ENCODE data around the gene ADIPOR2. TPM values are rescaled to one million over a fixed set of nuclear protein-coding genes. Genes with fewer than 3 reads are reported as not detected.

ADIPOR2 gene
- total and polyA plus RNA-seq, 4 donors, result 26.6 to 68.3 (median 41.7) TPM

DNA sequence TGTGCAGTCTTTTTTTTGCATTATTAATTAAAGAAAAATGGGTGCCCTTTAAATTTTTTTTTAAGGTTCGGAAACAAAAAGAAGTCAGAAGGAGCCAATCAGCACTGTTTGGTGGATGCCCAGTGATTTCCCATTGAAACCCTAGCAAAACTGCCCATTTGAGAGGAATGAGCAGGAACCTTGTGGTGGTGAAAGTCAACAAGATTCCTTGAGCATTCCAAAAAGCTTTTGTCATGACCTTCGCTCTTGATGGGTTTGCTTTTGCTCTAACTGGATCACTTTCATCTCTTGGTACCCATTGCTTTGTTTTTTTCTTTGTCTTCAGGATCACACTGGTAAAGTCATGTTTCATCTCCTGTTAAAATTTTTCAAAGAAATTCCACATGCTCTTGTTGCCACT, 54.1 kb downstream of the ADIPOR2 start:
- no peaks in the 10 kb centered on the region for H3K9me3 ChIP-seq (ENCODE audit: control insufficient read depth in 4 of 4, low read length in 3 of 4)
- 97% methylated on average over 2 of the region's 2 CpGs for WGBS
- H3K4me1 ChIP-seq (ENCODE audit: control insufficient read depth in 4 of 4, insufficient read depth in 4 of 4, low read length in 3 of 4), result peaks cover 7 to 26% (median 13%) of the 10 kb centered on the region in 4 donors
- no peak overlapping the region for H3K27ac ChIP-seq (ENCODE audit: low read depth in 1 of 2, low read length in 2 of 2)
- H3K27me3 ChIP-seq (ENCODE audit: control insufficient read depth in 4 of 4, insufficient read depth in 4 of 4, low read length in 3 of 4), result no peaks in the 10 kb centered on the region
- no peak overlapping the region for H3K4me3 ChIP-seq (ENCODE audit: low read depth in 1 of 3, low read length in 3 of 3)
- TF ChIP-seq, protein P1, sequence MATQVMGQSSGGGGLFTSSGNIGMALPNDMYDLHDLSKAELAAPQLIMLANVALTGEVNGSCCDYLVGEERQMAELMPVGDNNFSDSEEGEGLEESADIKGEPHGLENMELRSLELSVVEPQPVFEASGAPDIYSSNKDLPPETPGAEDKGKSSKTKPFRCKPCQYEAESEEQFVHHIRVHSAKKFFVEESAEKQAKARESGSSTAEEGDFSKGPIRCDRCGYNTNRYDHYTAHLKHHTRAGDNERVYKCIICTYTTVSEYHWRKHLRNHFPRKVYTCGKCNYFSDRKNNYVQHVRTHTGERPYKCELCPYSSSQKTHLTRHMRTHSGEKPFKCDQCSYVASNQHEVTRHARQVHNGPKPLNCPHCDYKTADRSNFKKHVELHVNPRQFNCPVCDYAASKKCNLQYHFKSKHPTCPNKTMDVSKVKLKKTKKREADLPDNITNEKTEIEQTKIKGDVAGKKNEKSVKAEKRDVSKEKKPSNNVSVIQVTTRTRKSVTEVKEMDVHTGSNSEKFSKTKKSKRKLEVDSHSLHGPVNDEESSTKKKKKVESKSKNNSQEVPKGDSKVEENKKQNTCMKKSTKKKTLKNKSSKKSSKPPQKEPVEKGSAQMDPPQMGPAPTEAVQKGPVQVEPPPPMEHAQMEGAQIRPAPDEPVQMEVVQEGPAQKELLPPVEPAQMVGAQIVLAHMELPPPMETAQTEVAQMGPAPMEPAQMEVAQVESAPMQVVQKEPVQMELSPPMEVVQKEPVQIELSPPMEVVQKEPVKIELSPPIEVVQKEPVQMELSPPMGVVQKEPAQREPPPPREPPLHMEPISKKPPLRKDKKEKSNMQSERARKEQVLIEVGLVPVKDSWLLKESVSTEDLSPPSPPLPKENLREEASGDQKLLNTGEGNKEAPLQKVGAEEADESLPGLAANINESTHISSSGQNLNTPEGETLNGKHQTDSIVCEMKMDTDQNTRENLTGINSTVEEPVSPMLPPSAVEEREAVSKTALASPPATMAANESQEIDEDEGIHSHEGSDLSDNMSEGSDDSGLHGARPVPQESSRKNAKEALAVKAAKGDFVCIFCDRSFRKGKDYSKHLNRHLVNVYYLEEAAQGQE (IDR thresholded peaks at IDR 0.05), result no peak
- no peak for TF ChIP-seq GABPA (IDR thresholded peaks at IDR 0.05 in 1 of 2, conservative IDR thresholded peaks at IDR 0.05 in 1 of 2)
- no peak for TF ChIP-seq YY1 (IDR thresholded peaks at IDR 0.05)
- TF ChIP-seq, protein P2, sequence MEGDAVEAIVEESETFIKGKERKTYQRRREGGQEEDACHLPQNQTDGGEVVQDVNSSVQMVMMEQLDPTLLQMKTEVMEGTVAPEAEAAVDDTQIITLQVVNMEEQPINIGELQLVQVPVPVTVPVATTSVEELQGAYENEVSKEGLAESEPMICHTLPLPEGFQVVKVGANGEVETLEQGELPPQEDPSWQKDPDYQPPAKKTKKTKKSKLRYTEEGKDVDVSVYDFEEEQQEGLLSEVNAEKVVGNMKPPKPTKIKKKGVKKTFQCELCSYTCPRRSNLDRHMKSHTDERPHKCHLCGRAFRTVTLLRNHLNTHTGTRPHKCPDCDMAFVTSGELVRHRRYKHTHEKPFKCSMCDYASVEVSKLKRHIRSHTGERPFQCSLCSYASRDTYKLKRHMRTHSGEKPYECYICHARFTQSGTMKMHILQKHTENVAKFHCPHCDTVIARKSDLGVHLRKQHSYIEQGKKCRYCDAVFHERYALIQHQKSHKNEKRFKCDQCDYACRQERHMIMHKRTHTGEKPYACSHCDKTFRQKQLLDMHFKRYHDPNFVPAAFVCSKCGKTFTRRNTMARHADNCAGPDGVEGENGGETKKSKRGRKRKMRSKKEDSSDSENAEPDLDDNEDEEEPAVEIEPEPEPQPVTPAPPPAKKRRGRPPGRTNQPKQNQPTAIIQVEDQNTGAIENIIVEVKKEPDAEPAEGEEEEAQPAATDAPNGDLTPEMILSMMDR (IDR thresholded peaks at IDR 0.05; ENCODE audit: low read depth, low read length, missing input control), result no peak
- no peak for TF ChIP-seq FOXA2 (IDR thresholded peaks at IDR 0.05)
- no peak for TF ChIP-seq TAF1 (conservative IDR thresholded peaks at IDR 0.05)
- TF ChIP-seq HNF4A (conservative IDR thresholded peaks at IDR 0.05), result no peak
- TF ChIP-seq NR2F2 (IDR thresholded peaks at IDR 0.05), result no peak
- TF ChIP-seq, protein P3, sequence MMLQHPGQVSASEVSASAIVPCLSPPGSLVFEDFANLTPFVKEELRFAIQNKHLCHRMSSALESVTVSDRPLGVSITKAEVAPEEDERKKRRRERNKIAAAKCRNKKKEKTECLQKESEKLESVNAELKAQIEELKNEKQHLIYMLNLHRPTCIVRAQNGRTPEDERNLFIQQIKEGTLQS (IDR thresholded peaks at IDR 0.05), result no peak
- no peak for TF ChIP-seq FOXA1 (IDR thresholded peaks at IDR 0.05)
- no peak for TF ChIP-seq SP1 (IDR thresholded peaks at IDR 0.05)
- TF ChIP-seq HNF4G (IDR thresholded peaks at IDR 0.05), result no peak
- TF ChIP-seq EGR1 (IDR thresholded peaks at IDR 0.05; ENCODE audit: low read depth in 2 of 2), result no peak
- TF ChIP-seq RAD21 (IDR thresholded peaks at IDR 0.05), result no peak
- no peak for TF ChIP-seq JUND (IDR thresholded peaks at IDR 0.05)
- TF ChIP-seq RXRA (IDR thresholded peaks at IDR 0.05), result no peak
- TF ChIP-seq, protein P4, sequence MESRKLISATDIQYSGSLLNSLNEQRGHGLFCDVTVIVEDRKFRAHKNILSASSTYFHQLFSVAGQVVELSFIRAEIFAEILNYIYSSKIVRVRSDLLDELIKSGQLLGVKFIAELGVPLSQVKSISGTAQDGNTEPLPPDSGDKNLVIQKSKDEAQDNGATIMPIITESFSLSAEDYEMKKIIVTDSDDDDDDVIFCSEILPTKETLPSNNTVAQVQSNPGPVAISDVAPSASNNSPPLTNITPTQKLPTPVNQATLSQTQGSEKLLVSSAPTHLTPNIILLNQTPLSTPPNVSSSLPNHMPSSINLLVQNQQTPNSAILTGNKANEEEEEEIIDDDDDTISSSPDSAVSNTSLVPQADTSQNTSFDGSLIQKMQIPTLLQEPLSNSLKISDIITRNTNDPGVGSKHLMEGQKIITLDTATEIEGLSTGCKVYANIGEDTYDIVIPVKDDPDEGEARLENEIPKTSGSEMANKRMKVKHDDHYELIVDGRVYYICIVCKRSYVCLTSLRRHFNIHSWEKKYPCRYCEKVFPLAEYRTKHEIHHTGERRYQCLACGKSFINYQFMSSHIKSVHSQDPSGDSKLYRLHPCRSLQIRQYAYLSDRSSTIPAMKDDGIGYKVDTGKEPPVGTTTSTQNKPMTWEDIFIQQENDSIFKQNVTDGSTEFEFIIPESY (IDR thresholded peaks at IDR 0.05), result no peak
- TF ChIP-seq, protein P5, sequence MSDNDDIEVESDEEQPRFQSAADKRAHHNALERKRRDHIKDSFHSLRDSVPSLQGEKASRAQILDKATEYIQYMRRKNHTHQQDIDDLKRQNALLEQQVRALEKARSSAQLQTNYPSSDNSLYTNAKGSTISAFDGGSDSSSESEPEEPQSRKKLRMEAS (IDR thresholded peaks at IDR 0.05), result no peak
- no peak overlapping the region for H3K9ac ChIP-seq (ENCODE audit: low read depth in 1 of 2, low read length in 2 of 2)
- peaks cover 0 to 6% (median 3%) of the 10 kb centered on the region in 4 donors for H3K36me3 ChIP-seq (ENCODE audit: control insufficient read depth in 4 of 4, insufficient read depth in 3 of 4, low read depth in 1 of 4, low read length in 3 of 4)
- DNase-seq (ENCODE audit: low spot score), result no peak
